ENCODE data around the gene PRR33.

The PRR33 gene

GRCh38 chr11:1927848-1928469 lies 36.3 kb upstream of the PRR33 start:
- no peak for DNase-seq (ENCODE audit: low read depth)

DNA sequence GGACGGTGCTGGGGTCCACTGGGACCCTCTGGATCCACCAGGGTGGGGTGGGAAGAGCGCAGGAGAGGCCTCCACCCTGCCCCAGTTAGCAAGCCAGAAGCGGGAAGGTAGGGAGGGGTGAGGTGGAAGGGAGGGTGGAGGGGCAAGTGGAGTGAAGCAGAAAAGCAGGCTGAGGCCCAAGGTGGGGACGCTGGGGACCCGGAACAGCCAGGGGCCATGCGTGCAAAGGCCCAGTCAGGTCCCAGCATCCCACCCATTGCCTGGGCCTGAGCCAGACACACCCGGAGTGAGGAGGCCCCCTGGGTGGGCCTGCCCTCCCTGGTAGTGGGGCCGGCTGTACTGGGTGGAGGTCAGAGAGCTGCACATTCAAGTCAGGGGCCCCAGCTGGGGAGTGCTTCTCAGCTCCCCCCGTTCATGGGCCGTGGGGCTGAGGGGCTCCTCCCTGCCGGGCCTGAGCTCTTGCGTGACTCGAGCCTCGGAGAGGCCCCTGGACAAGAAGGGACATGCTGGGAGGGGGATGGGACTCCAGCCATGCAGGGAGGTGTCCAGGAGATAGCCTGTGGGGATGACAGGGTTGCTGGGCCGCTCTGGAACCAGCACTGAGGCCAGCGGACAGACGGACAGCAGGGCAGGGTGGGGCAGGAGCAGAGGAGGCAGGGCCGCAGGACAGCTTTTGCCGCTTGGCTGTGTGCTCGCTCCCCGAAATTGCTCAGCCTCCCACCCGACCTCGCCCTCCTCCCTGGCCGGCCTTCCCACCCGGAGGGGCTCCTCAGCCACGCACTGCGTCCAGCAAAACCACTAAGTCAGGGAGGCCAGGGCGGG lies 35.5 kb upstream of the PRR33 start:
- no peak for DNase-seq (ENCODE audit: low read depth)

DNA sequence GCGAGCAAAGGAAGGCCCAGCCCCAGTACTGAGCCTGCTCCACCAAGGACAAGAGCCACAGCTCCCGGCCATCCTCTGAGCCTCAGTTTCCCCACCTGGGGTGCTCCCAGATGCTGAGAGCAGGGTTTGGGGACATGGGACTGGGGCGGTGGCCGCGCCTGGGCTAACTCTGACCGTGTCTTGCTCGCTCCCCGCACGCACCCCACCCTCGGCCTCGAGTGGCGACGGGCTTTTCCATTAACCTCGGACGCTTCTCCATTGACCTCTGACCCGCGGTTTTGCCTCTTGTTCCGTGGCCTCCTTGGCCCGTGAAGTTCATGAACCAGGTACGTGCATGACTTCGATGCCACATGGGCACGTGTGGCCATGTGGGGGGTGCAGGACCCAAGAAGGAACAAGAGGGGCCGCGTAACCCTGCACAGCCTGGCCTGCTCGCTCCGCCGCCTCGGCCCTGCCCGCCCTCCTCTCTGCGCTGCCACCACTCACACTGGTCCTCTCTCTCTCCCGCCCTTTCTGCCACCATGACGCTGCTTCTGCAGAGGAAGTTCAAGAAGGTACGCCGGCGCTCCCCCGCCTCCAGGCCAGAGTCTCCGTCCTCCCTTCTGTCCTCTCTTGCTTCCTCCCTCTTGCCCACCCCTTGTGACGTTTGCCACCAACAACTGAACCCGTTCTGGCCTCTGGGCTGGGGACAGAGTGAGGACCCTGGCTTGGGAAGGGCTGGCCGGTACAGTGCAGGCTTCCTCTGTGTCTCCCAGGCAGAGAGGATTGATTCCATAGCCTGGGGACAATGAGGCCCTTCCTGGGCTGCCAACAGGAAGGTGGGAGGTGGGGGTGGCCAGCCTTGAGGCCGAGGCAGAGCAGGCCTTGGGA lies 34.7 kb upstream of the PRR33 start:
- no peak for DNase-seq (ENCODE audit: low read depth)

GRCh38 chr11:1925373-1926155 lies 33.9 kb upstream of the PRR33 start:
- DNase-seq (ENCODE audit: low read depth), result no peak

DNA sequence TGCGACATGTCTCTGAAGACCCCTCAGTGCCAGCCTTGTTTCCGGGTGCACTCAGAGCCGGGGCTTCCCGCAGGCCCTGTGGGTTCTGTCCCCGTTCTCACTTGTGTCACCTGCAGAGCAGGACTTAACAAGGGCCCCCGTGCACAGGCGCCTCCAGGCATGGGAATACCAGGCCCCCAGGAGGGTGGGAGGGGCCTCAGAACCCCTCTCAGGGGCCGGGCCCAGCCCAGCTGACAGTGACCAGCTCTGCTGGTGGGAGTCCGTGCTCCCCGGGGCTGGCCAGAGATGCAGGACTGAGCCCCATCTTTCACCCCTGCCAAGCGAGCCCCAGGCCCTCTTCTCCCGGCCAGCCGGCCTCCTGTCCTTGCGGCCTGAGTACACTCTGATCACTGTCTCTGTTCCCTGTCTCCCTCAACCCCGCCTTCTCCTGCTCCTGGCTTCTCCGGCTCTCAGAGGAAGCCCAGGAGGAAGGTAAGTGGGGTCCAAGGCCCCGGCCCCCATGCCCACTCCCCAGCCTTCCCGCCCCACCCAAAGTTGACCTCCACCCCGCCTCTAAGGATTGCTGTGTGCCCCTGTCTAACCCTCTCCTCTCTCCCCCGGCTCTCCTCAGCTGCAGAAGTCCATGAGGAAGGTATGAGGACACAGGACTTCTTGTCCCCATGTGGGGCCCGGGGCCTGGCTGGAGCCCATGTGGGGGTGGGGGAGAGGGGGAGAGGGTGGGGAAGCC lies 33.1 kb upstream of the PRR33 start:
- DNase-seq (ENCODE audit: low read depth), result no peak

GRCh38 chr11:1924181-1924580 lies 32.5 kb upstream of the PRR33 start:
- no peak for DNase-seq (ENCODE audit: low read depth)

- DNase-seq (ENCODE audit: low read depth), result no peak
Measured at GRCh38 chr11:1923201-1923956, 31.7 kb upstream of the PRR33 start.

GRCh38 chr11:1922481-1923081 lies 30.9 kb upstream of the PRR33 start:
- DNase-seq (ENCODE audit: low read depth), result no peak

DNA sequence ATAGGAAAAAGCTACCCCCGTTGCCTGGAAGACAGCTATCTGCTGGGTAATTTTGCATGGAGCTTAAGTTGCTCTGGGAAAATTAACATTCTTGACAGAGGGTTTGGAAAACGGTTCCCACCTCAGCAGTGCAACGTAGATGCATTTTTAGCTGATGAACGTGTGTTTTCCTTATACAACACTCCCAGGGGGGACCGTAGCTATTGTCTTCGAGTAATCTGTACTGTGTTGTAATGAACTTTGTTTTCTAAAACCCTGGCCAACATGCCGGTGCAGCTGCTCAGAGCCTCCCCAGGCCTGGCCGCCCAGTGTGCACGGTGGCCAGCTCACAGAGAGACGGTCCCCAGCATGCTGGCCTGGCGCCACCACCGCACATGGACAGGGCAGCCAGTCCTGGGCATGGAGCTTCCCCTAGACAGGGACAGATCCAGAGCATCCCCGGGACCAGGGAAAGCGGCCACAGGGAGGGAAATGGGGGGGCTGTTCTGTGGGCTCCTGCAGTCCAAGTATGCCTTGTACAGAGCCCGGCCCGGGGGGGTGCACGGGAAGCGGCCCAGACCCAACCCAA lies 30.0 kb upstream of the PRR33 start:
- no peak for DNase-seq (ENCODE audit: low read depth)

DNA sequence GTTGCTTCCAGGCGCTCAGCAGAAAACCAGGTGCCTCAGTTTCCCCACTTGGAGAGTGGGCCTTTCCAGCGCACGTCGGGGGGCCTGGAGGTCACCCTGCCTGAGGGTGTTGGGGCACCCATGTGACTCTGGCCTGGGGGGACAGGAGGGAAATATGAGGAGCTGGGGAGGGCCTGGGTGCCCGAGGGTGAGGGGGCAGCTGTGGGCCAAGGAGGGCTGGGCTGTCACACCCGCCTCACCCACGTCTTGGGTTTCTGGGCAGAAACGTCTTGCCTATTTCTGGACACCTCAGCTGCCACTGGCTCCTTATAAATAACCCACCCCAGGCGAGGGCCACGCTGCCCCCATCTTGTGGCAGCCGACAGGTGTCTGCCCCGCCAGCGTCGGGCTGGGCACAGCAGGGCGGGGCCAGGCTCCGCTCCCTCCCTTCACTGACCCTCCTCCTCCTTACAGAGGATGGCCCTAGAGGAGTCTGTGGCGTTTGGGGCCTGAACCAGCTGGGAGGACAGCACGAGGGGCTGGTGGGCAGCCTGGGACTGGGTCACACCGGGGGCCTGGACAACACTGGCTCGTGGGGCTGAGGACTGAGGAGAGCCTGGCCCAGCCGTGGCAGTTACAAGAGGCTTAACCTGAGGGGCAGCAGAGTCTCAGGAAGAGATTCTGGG lies 29.3 kb upstream of the PRR33 start:
- DNase-seq (ENCODE audit: low read depth), result no peak

GRCh38 chr11:1920128-1920908 lies 28.6 kb upstream of the PRR33 start:
- DNase-seq (ENCODE audit: low read depth), result no peak

DNA sequence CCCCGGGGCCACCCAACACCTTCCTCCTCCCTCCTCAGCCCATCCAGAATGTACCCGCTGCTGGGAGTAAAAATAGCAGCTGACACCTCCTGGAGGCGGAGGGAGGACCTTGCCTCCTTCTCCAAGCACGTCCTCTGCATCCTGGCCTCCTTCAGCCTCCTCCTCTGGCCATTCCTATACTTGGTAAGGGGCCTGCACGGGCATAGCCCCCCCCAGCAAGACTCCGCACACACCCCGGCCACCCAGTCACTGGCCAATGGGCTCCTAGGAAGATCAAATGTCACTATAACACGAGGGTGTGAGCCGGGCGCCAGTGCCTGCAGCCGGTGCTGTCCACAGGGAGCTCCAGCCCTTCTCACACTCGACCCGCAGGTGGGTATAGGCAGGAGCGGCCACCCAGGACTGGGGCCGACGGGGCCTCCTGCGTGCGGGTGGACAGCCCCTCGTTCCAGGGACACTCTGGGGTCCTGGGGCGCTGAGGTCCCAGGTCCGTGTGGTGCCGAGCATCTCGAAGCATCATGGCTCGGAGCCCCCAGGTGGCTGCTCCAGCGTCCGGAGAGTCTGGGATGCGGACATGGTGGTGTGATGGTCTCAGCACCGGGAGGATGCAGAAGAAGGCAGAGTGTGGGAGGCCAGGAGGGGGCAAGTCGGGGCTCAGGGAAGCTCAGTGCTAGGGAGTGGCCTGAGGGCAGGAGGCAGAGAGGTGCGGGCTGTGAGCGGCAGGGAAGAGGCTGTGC lies 27.9 kb upstream of the PRR33 start, which contains the start of gene TNNT3:
TNNT3 (plus strand) TSS at position 313 of the 737 bp plus-strand sequence. CDS start 3,172 bp downstream, outside the sequence.
- no peak for DNase-seq (ENCODE audit: low read depth)

DNA sequence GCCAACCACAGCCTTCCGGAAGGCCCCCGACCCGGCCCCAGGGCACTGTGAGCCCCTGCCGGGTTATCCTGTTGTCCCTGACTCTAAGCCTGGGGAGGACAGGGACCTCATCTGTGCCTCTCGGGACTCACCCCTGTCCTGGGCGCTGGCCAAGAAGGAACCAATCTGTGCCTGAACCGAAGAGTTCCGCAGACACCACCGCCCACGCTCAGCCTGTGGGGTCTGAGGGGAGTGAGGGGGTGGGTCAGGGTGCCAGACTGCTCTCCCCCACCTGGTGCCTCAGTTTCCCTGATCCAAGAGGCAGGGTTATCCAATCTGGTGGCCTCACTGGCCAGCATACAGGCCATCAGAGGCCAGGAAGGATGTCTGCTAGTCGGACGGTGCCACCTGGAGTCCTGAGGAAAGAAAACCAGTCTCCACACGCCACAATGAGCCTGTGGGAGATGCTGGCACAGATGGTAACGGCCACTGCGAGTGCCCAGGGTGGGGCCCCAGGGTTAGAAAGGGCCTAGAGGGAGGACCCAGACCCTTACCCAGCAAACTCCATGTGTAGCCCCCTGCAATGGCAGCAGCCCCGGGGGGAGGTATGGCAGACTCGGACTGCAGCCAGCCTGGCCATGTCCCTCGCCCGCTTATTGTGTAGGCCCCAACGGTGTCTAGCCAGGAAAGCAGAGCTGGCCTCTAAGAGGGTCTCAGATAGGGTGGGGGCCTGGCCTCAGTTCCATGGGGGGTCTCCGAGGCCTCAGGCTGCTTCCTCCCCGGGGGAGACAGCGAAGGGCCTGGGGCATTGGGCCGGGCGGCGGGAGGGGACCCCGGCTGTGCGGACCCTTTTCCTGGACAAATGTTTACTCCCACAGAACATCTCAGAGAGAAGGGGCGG lies 27.0 kb upstream of the PRR33 start:
- DNase-seq (ENCODE audit: low read depth), result no peak

DNA sequence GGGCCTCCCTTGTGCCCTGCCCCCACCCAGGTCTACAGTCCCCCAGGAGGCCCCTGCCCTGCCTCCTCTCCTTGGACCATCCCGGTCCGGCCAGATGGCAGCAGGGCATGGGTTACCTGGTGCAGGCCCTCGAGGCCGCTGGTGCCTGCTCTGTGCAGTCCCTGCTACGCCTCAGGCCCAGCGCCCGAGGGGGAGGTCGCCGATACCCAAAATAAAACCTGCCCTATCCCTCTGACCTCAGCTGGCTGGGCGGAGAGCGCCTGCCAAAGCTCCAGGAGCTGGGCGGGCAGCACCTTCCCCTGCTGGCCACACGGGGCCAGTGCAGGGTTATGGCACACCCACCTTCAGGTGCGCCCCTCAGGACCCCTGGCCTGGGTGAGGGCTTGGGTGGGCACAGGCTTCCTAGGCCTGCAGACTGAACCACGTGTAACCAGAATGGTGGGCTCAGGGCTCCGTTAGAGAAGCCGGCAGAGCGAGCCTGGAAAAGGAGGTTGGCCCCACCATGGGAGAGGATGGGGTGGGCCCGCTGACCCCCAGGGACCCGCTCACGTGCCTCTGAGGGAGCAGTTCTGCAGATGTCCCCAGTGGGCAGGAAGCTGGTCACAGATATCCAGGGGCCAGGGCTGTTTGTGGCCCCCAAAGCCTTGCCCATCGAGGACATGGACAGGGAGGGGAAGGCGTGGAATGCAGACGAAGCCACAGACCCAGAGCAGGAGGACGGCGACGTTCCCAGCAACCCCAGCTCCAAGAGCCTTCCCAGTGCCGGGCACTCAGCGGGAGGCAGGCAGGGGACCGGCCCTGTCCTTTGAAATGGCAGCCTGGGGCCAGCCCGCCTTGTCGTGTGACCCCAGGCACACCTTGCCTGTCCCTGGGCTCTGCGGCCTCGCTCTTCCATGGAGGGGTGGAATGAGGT lies 26.1 kb upstream of the PRR33 start:
- no peak for DNase-seq (ENCODE audit: low read depth)

DNA sequence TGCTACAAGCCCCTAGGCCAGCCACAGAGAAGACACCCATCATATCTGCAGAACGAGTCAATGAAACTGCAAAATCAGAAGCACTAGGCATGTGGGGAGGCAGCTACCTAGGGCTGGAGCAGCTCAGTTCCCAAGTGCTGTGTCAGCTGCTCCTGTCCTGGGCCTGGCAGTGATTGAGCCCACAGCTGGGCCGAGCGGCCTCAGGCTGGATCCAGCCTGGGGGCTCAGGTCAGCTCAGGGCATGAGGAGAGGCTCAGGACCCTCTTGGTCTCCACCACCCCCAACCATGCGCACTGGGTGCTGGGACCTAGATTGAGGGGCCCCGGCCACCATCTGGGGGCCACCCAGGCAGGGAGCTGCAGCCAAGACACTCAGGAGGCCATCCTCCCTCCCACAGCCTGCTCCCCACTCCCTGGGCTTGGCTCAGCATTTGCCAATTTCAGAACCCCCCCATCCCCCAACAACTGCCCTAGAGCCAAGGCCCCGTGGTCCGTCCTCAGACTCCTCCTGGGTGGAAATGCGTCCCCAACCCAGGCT lies 25.4 kb upstream of the PRR33 start:
- no peak for DNase-seq (ENCODE audit: low read depth)
